SJCRH30 (cell line): ENCODE data around the gene DEUP1. TPM values are rescaled to one million over a fixed set of nuclear protein-coding genes. Genes with fewer than 3 reads are reported as not detected.
"Not testable (repeated sequence)": the region's sequence is repeated elsewhere in the genome, so short reads cannot be mapped to it uniquely, and the experiment has no call there.

ENCODE experiments used
- DNase-seq, 2 experiments: peaks; one replicate each; pipeline ENCODE4 v3.0.0-alpha.2; 2015 to 2020
- H3K27ac ChIP-seq: fragments of 250-450 bp; sonication (Bioruptor Pico); 2 replicates; pipeline ENCODE4 v1.5.1; 2020; ENCODE audit warnings: mild to moderate bottlenecking, moderate library complexity
- H3K27me3 ChIP-seq: fragments of 250-450 bp; sonication (Bioruptor Pico); 2 replicates; pipeline ENCODE4 v1.5.1; 2020; ENCODE audit warnings: mild to moderate bottlenecking, moderate library complexity
- H3K36me3 ChIP-seq: fragments of 250-450 bp; sonication (Bioruptor Pico); 2 replicates; pipeline ENCODE4 v1.5.1; 2020; ENCODE audit warnings: mild to moderate bottlenecking, moderate library complexity
- H3K4me1 ChIP-seq: fragments of 250-450 bp; sonication (Bioruptor Pico); 2 replicates; pipeline ENCODE4 v1.5.1; 2020; ENCODE audit warnings: mild to moderate bottlenecking, moderate library complexity
- H3K4me3 ChIP-seq: fragments of 250-450 bp; sonication (Bioruptor Pico); 2 replicates; pipeline ENCODE4 v1.5.1; 2020; ENCODE audit warnings: mild to moderate bottlenecking, moderate library complexity
- H3K9me3 ChIP-seq: fragments of 250-450 bp; sonication (Bioruptor Pico); replicated peaks from 2 replicates; pipeline ENCODE4 v1.5.1; 2020; ENCODE audit warnings: mild to moderate bottlenecking, moderate library complexity
- total RNA-seq: library from RNA; depleted of rRNA; stranded (reverse); fragments of >200 nt; shearing (Covaris generic); gene quantifications from 2 replicates; pipeline ENCODE4 v1.2.3, GENCODE V29; 2014

Gene DEUP1
- total RNA-seq, 1 experiment from 2014 or later, result not detected

DNA sequence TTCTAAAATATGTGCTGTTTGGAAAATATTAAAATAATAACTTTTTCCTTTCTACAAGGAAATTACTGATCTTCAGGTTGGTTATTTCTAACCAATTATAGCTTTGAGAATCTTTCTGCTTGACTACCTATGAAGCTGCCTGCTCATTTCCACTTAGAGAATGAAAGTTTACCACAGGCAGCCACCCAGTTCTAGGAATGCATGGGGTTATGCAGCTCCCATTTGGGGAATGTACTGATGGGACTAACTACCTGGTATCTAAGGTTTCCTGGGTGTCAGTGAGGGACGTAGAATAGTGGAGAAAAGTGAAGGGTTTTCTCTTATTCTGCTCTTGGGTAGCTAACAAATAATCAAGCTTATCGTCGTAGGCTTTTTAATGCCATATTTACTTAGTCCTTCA is 73.4 kb downstream of the DEUP1 start:
- H3K36me3 ChIP-seq, result no peaks in the 10 kb centered on the region
- H3K9me3 ChIP-seq, result no peaks in the 10 kb centered on the region
- H3K27me3 ChIP-seq, result no peaks in the 10 kb centered on the region
- H3K27ac ChIP-seq, result no peak overlapping the region
- H3K4me3 ChIP-seq, result no peak overlapping the region
- H3K4me1 ChIP-seq, result no peaks in the 10 kb centered on the region
- DNase-seq, result no peak

DNA sequence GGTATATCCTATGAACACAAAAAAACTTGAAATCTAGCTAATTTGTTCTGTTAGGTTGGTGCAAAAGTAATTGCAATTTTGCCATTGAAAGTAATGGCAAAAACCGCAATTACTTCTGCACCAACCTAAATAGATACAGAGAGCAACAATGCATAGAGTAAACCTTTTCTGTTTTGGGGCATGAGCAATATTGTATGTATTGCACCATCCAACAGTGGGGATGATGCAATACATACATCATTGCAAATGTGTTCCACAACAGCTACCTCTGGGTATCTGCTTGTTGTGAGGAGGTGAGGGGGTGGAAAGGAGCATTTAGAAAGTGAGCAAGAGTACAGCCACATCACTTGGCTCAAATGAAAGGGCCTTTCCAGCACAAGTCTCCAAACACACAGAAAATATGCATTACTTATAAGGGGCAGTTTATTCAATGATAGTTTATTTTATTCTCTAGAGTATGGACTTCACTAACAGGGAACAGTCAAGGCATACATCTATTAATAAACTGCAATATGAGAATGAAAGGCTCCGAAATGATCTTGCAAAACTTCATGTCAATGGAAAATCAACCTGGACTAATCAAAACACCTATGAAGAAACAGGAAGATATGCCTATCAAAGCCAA is 77.3 kb downstream of the DEUP1 start:
- DNase-seq, result no peak
- Histone ChIP-seq H3K36me3 (no peaks in the 10 kb centered on the region), H3K4me1 (no peaks in the 10 kb centered on the region)

DNA sequence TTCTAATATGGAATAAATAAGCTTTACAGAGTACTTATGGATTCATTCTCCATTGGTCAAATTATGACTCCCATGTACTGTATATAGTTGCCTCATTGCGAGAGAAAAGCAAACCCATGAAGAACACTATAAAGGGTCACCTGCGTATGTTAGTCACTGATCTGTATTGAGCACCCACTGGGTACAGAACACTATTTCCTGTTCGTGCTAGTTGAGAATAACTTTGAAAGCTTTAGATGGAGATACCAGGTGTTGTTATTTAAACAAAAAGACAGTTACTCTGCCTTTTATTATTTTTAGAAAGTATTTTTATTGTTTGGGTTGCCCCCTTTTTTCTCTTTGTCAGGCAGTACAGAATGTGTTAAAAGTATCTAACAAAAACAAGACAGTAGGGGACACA is 79.9 kb downstream of the DEUP1 start:
- H3K36me3 ChIP-seq, result no peaks in the 10 kb centered on the region
- DNase-seq, result no peak
- H3K27ac ChIP-seq, result no peak overlapping the region
- no peaks in the 10 kb centered on the region for H3K4me1 ChIP-seq
- H3K9me3 ChIP-seq, result no peaks in the 10 kb centered on the region
- no peaks in the 10 kb centered on the region for H3K27me3 ChIP-seq
- H3K4me3 ChIP-seq, result no peak overlapping the region

More for the DNA sequence above, 77.3 kb downstream of the DEUP1 start:
- no peaks in the 10 kb centered on the region for H3K9me3 ChIP-seq
- H3K4me3 ChIP-seq, result no peak overlapping the region
- H3K27ac ChIP-seq, result no peak overlapping the region
- H3K27me3 ChIP-seq, result no peaks in the 10 kb centered on the region

DNA sequence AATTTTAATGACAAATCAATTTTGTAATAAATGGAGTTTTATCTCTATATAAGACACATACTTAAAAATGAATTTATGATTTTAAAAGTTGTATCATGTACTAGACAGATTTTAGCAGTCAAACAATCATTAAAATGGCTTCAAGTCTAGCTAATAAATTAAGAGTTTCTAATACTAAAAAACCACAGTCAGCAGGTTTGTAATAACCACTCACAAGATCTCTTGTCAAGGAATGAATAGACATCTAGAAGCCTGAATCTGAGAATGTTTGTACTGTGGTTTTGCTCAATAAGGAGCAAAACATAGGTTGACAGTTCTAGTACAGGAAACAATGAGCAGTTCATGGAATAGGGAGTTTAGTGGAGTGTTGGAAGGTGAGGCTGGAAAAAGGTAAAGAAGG is 81.2 kb downstream of the DEUP1 start:
- DNase-seq, result no peak
- no peak overlapping the region for H3K4me3 ChIP-seq
- H3K27ac ChIP-seq, result no peak overlapping the region
- H3K9me3 ChIP-seq, result no peaks in the 10 kb centered on the region
- no peaks in the 10 kb centered on the region for H3K4me1 ChIP-seq
- H3K36me3 ChIP-seq, result no peaks in the 10 kb centered on the region
- no peaks in the 10 kb centered on the region for H3K27me3 ChIP-seq

- Histone ChIP-seq H3K36me3 (no peaks in the 10 kb centered on the region), H3K4me3 (no peak overlapping the region), H3K9me3 (no peaks in the 10 kb centered on the region), H3K27me3 (no peaks in the 10 kb centered on the region), H3K4me1 (no peaks in the 10 kb centered on the region), H3K27ac (no peak overlapping the region)
- DNase-seq, result no peak
These were observed 101.7 kb downstream of the DEUP1 start for GRCh38 chr11:93432247-93432646.

DNA sequence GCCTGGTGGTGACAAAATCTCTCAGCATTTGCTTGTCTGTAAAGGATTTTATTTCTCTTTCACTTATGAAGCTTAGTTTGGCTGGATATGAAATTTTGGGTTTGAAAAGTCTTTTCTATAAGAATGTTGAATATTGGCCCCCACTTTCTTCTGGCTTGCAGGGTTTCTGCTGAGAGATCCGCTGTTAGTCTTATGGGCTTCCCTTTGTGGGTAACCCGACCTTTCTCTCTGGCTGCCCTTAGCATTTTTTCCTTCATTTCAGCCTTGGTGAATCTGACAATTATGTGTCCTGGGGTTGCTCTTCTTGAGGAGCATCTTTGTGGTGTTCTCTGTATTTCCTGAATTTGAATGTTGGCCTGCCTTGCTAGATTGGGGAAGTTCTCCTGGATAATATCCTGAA is 112.7 kb downstream of the DEUP1 start:
- not testable (repeated sequence) for H3K4me3 ChIP-seq, H3K4me1 ChIP-seq, DNase-seq, H3K9me3 ChIP-seq, H3K27ac ChIP-seq, H3K36me3 ChIP-seq, H3K27me3 ChIP-seq

DNA sequence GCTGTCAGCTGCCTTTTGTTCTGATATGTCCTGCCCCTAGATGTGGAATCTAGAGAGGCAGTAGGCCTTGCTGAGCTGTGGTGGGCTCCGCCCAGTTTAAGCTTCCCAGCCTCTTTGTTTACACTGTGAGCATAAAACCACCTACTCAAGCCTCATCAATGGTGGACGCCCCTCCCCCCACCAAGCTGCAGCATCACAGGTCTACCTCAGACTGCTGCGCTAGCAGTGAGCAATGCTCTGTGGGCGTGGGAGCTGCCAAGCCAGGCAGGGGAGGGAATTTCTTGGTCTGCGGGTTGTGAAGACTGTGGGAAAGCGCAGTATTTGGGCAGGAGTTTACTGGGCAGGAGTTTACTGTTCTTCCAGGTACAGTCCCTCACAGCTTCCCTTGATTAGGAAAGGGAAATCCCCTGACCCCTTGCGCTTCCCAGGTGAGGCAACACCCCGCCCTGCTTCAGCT is 114.1 kb downstream of the DEUP1 start:
- Histone ChIP-seq H3K27me3 (no peaks in the 10 kb centered on the region), H3K27ac (no peak overlapping the region), H3K4me3 (no peak overlapping the region), H3K9me3 (no peaks in the 10 kb centered on the region), H3K4me1 (no peaks in the 10 kb centered on the region), H3K36me3 (no peaks in the 10 kb centered on the region)
- DNase-seq, result peak; percentile 2 to 8

DNA sequence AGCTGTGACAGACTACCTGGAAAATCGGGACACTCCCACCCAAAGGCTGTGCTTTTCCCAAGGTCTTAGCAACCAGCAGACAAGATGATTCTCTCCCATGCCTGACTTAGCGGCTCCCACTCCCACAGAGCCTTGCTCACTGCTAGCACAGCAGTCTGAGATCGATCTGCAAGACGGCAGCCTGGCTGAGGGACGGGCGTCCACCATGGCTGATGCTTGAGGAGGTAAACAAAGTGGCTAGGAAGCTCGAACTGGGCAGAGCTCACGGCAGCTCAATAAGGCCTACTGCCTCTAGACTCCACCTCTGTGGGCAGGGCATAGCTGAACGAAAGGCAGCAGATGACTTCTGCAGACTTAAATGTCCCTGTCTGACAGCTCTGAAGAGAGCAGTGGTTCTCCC is 127.7 kb downstream of the DEUP1 start:
- no peaks in the 10 kb centered on the region for H3K4me1 ChIP-seq
- no peaks in the 10 kb centered on the region for H3K9me3 ChIP-seq
- no peaks in the 10 kb centered on the region for H3K36me3 ChIP-seq
- no peak overlapping the region for H3K4me3 ChIP-seq
- DNase-seq, result no peak
- H3K27me3 ChIP-seq, result no peaks in the 10 kb centered on the region
- no peak overlapping the region for H3K27ac ChIP-seq

GRCh38 chr11:93463666-93464065 is 133.1 kb downstream of the DEUP1 start:
- not testable (repeated sequence) for DNase-seq, H3K27ac ChIP-seq, H3K36me3 ChIP-seq, H3K27me3 ChIP-seq, H3K4me1 ChIP-seq, H3K4me3 ChIP-seq, H3K9me3 ChIP-seq

- Histone ChIP-seq H3K27me3 (no peaks in the 10 kb centered on the region), H3K36me3 (no peaks in the 10 kb centered on the region), H3K9me3 (no peaks in the 10 kb centered on the region), H3K27ac (no peak overlapping the region), H3K4me1 (0 out of 2 replicates have a peak, but pooled peaks cover 4% of the 10 kb centered on the region), H3K4me3 (no peak overlapping the region)
- no peak for DNase-seq
These were observed 134.5 kb downstream of the DEUP1 start for GRCh38 chr11:93464927-93465540.

DNA sequence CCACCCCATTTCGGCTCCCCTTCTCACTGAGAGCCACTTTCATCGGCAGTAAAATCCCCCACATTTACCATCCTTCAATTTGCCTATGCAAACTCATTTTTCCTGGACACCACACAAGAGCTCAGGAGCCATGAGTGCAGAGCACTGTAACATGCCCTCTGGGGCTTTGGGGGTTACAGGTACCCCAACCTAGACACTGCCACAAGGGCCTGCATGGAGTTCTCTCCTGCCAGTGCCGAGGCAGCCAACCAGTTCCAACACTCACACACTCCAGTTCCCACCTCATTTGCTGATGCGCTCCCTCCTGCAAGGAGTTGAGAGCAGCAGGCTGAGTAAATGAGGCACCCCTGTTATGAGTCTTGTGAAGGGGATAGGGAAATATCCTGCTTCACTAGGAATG is 136.5 kb downstream of the DEUP1 start:
- H3K9me3 ChIP-seq, result no peaks in the 10 kb centered on the region
- no peak for DNase-seq
- no peak overlapping the region for H3K4me3 ChIP-seq
- no peaks in the 10 kb centered on the region for H3K27me3 ChIP-seq
- H3K4me1 ChIP-seq, result 0 out of 2 replicates have a peak, but pooled peaks cover 4% of the 10 kb centered on the region
- no peaks in the 10 kb centered on the region for H3K36me3 ChIP-seq
- no peak overlapping the region for H3K27ac ChIP-seq

DNA sequence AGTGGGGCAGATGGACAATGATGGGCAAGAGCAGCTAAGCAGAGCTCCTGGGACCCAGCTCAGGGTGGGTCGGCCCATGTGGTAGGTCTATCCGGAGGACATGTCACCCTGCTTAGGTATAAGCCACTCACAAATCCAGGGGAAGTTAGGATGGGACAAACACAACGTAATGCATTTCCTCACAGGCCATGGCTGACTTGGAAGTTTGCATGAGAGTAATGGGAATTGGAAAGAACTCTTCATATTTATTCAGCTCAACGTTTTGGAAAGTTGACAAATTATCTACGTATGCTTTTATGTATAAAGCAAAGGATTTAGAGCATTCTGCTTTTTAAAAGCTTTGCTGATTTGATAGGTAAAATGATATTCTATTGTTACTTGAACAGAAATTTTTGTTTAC is 137.7 kb downstream of the DEUP1 start:
- Histone ChIP-seq H3K4me3 (no peak overlapping the region), H3K4me1 (0 out of 2 replicates have a peak, but pooled peaks cover 4% of the 10 kb centered on the region), H3K27me3 (no peaks in the 10 kb centered on the region), H3K36me3 (no peaks in the 10 kb centered on the region), H3K27ac (no peak overlapping the region), H3K9me3 (no peaks in the 10 kb centered on the region)
- peak; percentile 32 to 48 for DNase-seq

DNA sequence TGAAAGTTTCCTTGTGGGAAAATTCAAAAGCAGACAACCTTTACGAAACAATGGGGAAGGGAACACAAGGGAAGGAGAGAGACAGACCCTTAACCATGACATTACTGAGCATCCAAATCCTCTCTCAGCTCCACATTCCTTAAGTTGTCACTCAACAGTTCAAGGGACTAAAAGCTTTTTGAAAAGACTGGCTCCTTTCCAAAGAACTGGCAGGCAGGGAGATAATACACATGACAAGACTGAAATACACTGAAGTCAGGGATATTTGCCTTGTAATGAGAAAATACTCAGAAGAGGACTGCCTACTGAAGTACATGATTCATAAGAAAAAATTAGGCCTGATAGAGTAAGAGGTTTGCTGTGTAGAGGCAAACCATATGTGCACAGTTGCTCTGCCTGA is 143.6 kb downstream of the DEUP1 start:
- Histone ChIP-seq H3K4me1 (peaks cover 12% of the 10 kb centered on the region; the same call in 1 of the 2 replicates), H3K9me3 (no peaks in the 10 kb centered on the region), H3K36me3 (no peaks in the 10 kb centered on the region), H3K27me3 (no peaks in the 10 kb centered on the region), H3K4me3 (no peak overlapping the region), H3K27ac (no peak overlapping the region)
- DNase-seq, result no peak

DNA sequence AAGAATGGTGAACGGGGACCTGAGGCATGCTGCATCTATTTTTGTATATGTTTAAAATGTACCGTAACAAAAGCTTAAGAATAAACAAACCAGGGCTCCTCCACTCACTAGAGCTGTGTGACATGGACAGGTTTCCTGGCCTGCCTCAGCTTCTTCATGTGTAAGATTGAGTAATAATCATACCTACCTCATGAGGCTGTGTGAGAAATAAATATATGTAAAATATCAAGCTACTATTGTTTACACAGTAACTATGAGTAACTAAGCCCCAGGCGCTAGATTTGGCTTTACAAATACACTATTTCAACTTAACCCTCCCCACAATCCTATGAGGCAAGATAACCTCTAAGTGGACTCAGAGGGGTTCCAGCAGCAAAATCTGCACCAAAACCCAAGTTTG is 146.3 kb downstream of the DEUP1 start:
- Histone ChIP-seq H3K4me1 (peaks cover 12% of the 10 kb centered on the region; the same call in 1 of the 2 replicates), H3K27ac (peak overlapping the region; percentile 53), H3K9me3 (no peaks in the 10 kb centered on the region), H3K27me3 (no peaks in the 10 kb centered on the region), H3K36me3 (no peaks in the 10 kb centered on the region), H3K4me3 (no peak overlapping the region)
- peak; percentile 27 to 35 for DNase-seq

DNA sequence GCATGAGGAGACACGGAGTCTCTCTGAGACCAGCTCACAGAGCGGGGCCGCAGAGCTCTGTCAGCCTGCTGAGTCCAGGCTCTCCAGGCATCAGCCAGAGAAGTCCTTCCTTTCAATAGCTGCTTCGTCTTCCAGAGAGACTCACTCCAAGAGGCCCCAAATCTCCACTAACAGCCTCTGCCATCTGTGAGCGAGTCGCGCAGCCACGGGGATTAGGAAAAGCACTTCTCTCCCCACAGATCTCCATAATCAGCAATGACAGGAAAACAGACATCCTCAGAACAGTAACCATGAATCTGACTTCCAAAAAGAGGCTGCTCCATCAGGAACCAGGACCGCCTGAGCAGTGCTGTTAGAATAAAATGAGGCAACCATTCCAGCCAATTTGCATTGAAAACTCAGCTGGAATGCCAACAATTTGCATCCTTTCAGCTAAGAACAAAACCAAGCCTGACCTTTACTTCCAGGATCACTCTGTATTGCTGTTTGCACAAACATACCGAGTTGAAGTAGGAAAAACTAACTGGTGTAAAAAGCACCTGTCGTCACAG is 147.2 kb downstream of the DEUP1 start:
- no peaks in the 10 kb centered on the region for H3K9me3 ChIP-seq
- H3K4me1 ChIP-seq, result peaks cover 12% of the 10 kb centered on the region; the same call in 1 of the 2 replicates
- DNase-seq, result peak; percentile 22 to 50
- peak overlapping the region; percentile 16; the same call in 1 of the 2 replicates for H3K4me3 ChIP-seq
- peak overlapping the region; percentile 53 for H3K27ac ChIP-seq
- H3K27me3 ChIP-seq, result no peaks in the 10 kb centered on the region
- H3K36me3 ChIP-seq, result no peaks in the 10 kb centered on the region
